PFSK-1 (cell line): ENCODE measurements around the gene MAIP1.

Experiments used
- FOXP2 ChIP-seq: optimal IDR thresholded peaks from 2 replicates; pipeline ENCODE3; 2011; ENCODE audit warnings: borderline replicate concordance, control low read depth, inconsistent platforms; ENCODE audit not compliant: insufficient read depth; ENCODE audit errors: extremely low read length, extremely low read depth
- POLR2AphosphoS5 ChIP-seq: IDR thresholded peaks from 2 replicates; pipeline ENCODE4 v1.6.1; 2012; ENCODE audit warnings: low read depth, mild to moderate bottlenecking, control low read depth, low read length, moderate library complexity
- REST ChIP-seq, 2 experiments: IDR thresholded peaks; 2 replicates each; pipeline versions ENCODE4 v1.6.1 to v1.8.0; 2011 to 2012; ENCODE audit warnings: low read depth in 2 of 2, low read length in 2 of 2, control low read depth in 1 of 2, inconsistent platforms in 1 of 2, mild to moderate bottlenecking in 1 of 2, moderate library complexity in 1 of 2; ENCODE audit not compliant: insufficient read depth in 1 of 2
- SIN3A ChIP-seq: IDR thresholded peaks from 2 replicates; pipeline ENCODE4 v1.6.1; 2012; ENCODE audit warnings: mild to moderate bottlenecking, low read length, moderate library complexity, borderline replicate concordance; ENCODE audit not compliant: insufficient read depth
- TAF1 ChIP-seq: IDR thresholded peaks from 2 replicates; pipeline ENCODE4 v1.6.1; 2012; ENCODE audit warnings: low read length, control low read depth, borderline replicate concordance; ENCODE audit not compliant: insufficient read depth

The MAIP1 gene

GRCh38 chr2:199950396-199950795 is 5.0 kb upstream of the MAIP1 start:
- TF ChIP-seq SIN3A (no peak), TAF1 (no peak), POLR2AphosphoS5 (no peak)

- no peak for TF ChIP-seq POLR2AphosphoS5
- no peak for TF ChIP-seq SIN3A
- TF ChIP-seq TAF1 = no peak
- TF ChIP-seq FOXP2 = no peak
- no peak for TF ChIP-seq REST (IDR thresholded peaks at IDR 0.05; ENCODE audit: insufficient read depth in 1 of 2, low read depth in 2 of 2, low read length in 2 of 2)
Observed at GRCh38 chr2:199951023-199951422, 4.4 kb upstream of the MAIP1 start.

GRCh38 chr2:199955007-199955338 is 409 bp upstream of the MAIP1 start:
- TF ChIP-seq SIN3A = no peak
- no peak for TF ChIP-seq FOXP2
- no peak for TF ChIP-seq REST (IDR thresholded peaks at IDR 0.05; ENCODE audit: insufficient read depth in 1 of 2, low read depth in 2 of 2, low read length in 2 of 2)
- no peak for TF ChIP-seq POLR2AphosphoS5

GRCh38 chr2:199956062-199956380 is 639 bp downstream of the MAIP1 start:
- TF ChIP-seq SIN3A (no peak), TAF1 (no peak), REST (IDR thresholded peaks at IDR 0.05; ENCODE audit: insufficient read depth in 1 of 2, low read depth in 2 of 2, low read length in 2 of 2) (no peak), FOXP2 (no peak), POLR2AphosphoS5 (no peak)

- TF ChIP-seq SIN3A = no peak
- no peak for TF ChIP-seq FOXP2
Observed at GRCh38 chr2:199958014-199958413, 2.6 kb downstream of the MAIP1 start.

GRCh38 chr2:199962203-199962602 is 6.8 kb downstream of the MAIP1 start:
- TF ChIP-seq SIN3A (no peak), TAF1 (no peak), REST (IDR thresholded peaks at IDR 0.05; ENCODE audit: insufficient read depth in 1 of 2, low read depth in 2 of 2, low read length in 2 of 2) (no peak), FOXP2 (no peak), POLR2AphosphoS5 (no peak)
